SK-N-SH (cell line): Measurements from ENCODE around the gene PTPN20. TPM values are rescaled to one million over a fixed set of nuclear protein-coding genes. Genes with fewer than 3 reads are reported as not detected.
A peak's percentile ranks its signal among the peaks of the same experiment; 100 is the strongest.

ENCODE experiments used
- CTCF ChIA-PET: fragments of 300-600, 350-600 bp; formaldehyde crosslinking; extraction: SDS; loops from one replicate; lab custom pipeline; 2021; lab: Yijun Ruan, JAX
- POLR2A ChIA-PET: fragments of 350-600 bp; sonication (Branson Sonifier 250); formaldehyde crosslinking; extraction: SDS; loops from one replicate; lab custom pipeline; 2020; ENCODE audit warnings: antibody characterized with exemption, inconsistent platforms; lab: Yijun Ruan, JAX
- DNase-seq: peaks from one replicate; pipeline ENCODE4 v3.0.0; 2012
- H2AFZ ChIP-seq: fragments of 200-600 bp; sonication (generic); 2 replicates; pipeline ENCODE4 v1.8.1; 2016; ENCODE audit warnings: antibody characterized with exemption, mild to moderate bottlenecking, low read depth
- H3F3A ChIP-seq: fragments of 200-600 bp; sonication (generic); replicated peaks from 2 replicates; pipeline ENCODE3; 2016; ENCODE audit warnings: antibody characterized with exemption, mild to moderate bottlenecking; ENCODE audit not compliant: insufficient read depth
- H3K27ac ChIP-seq, 2 experiments: fragments of 200-500 bp in 1 of 2; fragments of 200-600 bp in 1 of 2; sonication (Bioruptor generic) in 1 of 2; sonication (generic), shearing (Covaris generic) in 1 of 2; 2 replicates each; pipeline versions ENCODE4 v1.5.1 to v1.6.1; 2014 to 2016; ENCODE audit warnings: low read depth in 2 of 2, inconsistent platforms in 1 of 2, low read length in 1 of 2, mild to moderate bottlenecking in 1 of 2, mixed read lengths in 1 of 2
- H3K27me3 ChIP-seq: fragments of 200-600 bp; sonication (generic), shearing (Covaris generic); 2 replicates; pipeline ENCODE4 v1.6.1; 2016; ENCODE audit warnings: mixed run types; ENCODE audit not compliant: insufficient read depth
- H3K36me3 ChIP-seq, 2 experiments: fragments of 200-500 bp in 1 of 2; fragments of 200-600 bp in 1 of 2; sonication (Bioruptor generic) in 1 of 2; sonication (generic) in 1 of 2; replicated peaks in 1 of 2; 2 replicates each; pipeline versions ENCODE3 to v1.5.1; 2014 to 2016; ENCODE audit warnings: low read length in 1 of 2, mild to moderate bottlenecking in 1 of 2; ENCODE audit not compliant: insufficient read depth in 2 of 2, control insufficient read depth in 1 of 2
- H3K4me1 ChIP-seq, 2 experiments: fragments of 200-500 bp in 1 of 2; fragments of 200-600 bp in 1 of 2; sonication (Bioruptor generic) in 1 of 2; sonication (generic), shearing (Covaris generic) in 1 of 2; 2 replicates each; pipeline versions ENCODE4 v1.5.1 to v1.6.1; 2014 to 2016; ENCODE audit warnings: low read depth in 1 of 2, low read length in 1 of 2, mixed run types in 1 of 2; ENCODE audit not compliant: insufficient read depth in 2 of 2, control insufficient read depth in 1 of 2
- H3K4me2 ChIP-seq: fragments of 200-600 bp; sonication (generic), shearing (Covaris generic); 2 replicates; pipeline ENCODE4 v1.6.1; 2017; ENCODE audit warnings: mixed run types
- H3K4me3 ChIP-seq, 2 experiments: fragments of 200-500 bp in 1 of 2; fragments of 200-600 bp in 1 of 2; sonication (Bioruptor generic) in 1 of 2; sonication (generic), shearing (Covaris generic) in 1 of 2; 2 replicates each; pipeline versions ENCODE4 v1.5.1 to v1.8.1; 2014 to 2016; ENCODE audit warnings: low read depth in 2 of 2, inconsistent platforms in 1 of 2, low read length in 1 of 2, mild to moderate bottlenecking in 1 of 2, mixed read lengths in 1 of 2, moderate library complexity in 1 of 2
- H3K79me2 ChIP-seq: fragments of 200-600 bp; sonication (generic); 2 replicates; pipeline ENCODE4 v1.8.1; 2017; ENCODE audit warnings: mild to moderate bottlenecking; ENCODE audit not compliant: insufficient read depth
- H3K9ac ChIP-seq: fragments of 200-600 bp; sonication (generic); 2 replicates; pipeline ENCODE4 v1.6.1; 2017; ENCODE audit warnings: mixed run types
- H3K9me2 ChIP-seq: fragments of 200-600 bp; sonication (generic); 2 replicates; pipeline ENCODE4 v1.6.1; 2017; ENCODE audit warnings: mixed run types
- H3K9me3 ChIP-seq: fragments of 200-600 bp; sonication (generic); 2 replicates; pipeline ENCODE4 v1.6.1; 2017; ENCODE audit warnings: mixed run types, mild to moderate bottlenecking, moderate library complexity
- H4K20me1 ChIP-seq: fragments of 200-600 bp; sonication (generic); 2 replicates; pipeline ENCODE4 v1.6.1; 2017; ENCODE audit warnings: mild to moderate bottlenecking, mixed run types; ENCODE audit not compliant: insufficient read depth
- ELF1 ChIP-seq: IDR thresholded peaks from 2 replicates; pipeline ENCODE4 v1.4.0; 2012
- FOSL2 ChIP-seq: IDR thresholded peaks from 2 replicates; pipeline ENCODE4 v1.4.0; 2012; ENCODE audit warnings: low read depth, mild to moderate bottlenecking, moderate library complexity, borderline replicate concordance
- FOXJ3 ChIP-seq: sonication (generic); formaldehyde crosslinking; IDR thresholded peaks from 2 replicates; pipeline ENCODE4 v1.5.1; 2020; ENCODE audit warnings: mild to moderate bottlenecking, missing genetic modification reagents
- FOXM1 ChIP-seq: IDR thresholded peaks from 2 replicates; pipeline ENCODE4 v1.4.0; 2012; ENCODE audit warnings: low read depth, mild to moderate bottlenecking
- GATA2 ChIP-seq: sonication (generic); formaldehyde crosslinking; IDR thresholded peaks from 2 replicates; pipeline ENCODE4 v1.5.0; 2020; ENCODE audit warnings: mild to moderate bottlenecking, missing genetic modification reagents
- JUND ChIP-seq: IDR thresholded peaks from 2 replicates; pipeline ENCODE4 v1.4.0; 2012
- MAX ChIP-seq: IDR thresholded peaks from 2 replicates; pipeline ENCODE4 v1.4.0; 2012; ENCODE audit warnings: low read depth
- MEF2A ChIP-seq: IDR thresholded peaks from 2 replicates; pipeline ENCODE4 v1.4.0; 2012; ENCODE audit warnings: low read depth, borderline replicate concordance
- MXI1 ChIP-seq: IDR thresholded peaks from 2 replicates; pipeline ENCODE4 v1.6.1; 2012; ENCODE audit warnings: mild to moderate bottlenecking, low read depth, low read length, improper control_type of control experiment
- NFIC ChIP-seq: IDR thresholded peaks from 2 replicates; pipeline ENCODE4 v1.4.0; 2012; ENCODE audit warnings: borderline replicate concordance
- NRF1 ChIP-seq: IDR thresholded peaks from 2 replicates; pipeline ENCODE4 v1.6.1; 2012; ENCODE audit warnings: low read depth, mild to moderate bottlenecking, low read length
- POLR2AphosphoS5 ChIP-seq: IDR thresholded peaks from 2 replicates; pipeline ENCODE4 v1.6.1; 2012; ENCODE audit warnings: low read depth, low read length
- RCOR1 ChIP-seq: fragments of 150-350 bp; IDR thresholded peaks from 2 replicates; pipeline ENCODE4 v1.6.1; 2017; ENCODE audit warnings: antibody characterized with exemption, low read length
- TAF1 ChIP-seq: IDR thresholded peaks from 2 replicates; pipeline ENCODE4 v1.6.1; 2012; ENCODE audit warnings: low read depth, mild to moderate bottlenecking, low read length, moderate library complexity, borderline replicate concordance
- TCF12 ChIP-seq: IDR thresholded peaks from 2 replicates; pipeline ENCODE4 v1.4.0; 2012
- TEAD4 ChIP-seq: IDR thresholded peaks from 2 replicates; pipeline ENCODE4 v1.4.0; 2012; ENCODE audit warnings: mild to moderate bottlenecking, borderline replicate concordance; ENCODE audit not compliant: insufficient read depth
- YY1 ChIP-seq: IDR thresholded peaks from 2 replicates; pipeline ENCODE4 v1.4.0; 2012; ENCODE audit warnings: low read depth, mild to moderate bottlenecking
- WGBS: methylation state at CpG from one replicate; pipeline ENCODE4 v1.1.6; 2017; ENCODE audit warnings: low lambda C conversion rate; 5-methylcytosine and 5-hydroxymethylcytosine counted together
- polyA plus RNA-seq, 3 experiments: library from polyadenylated mRNA; depleted of rRNA; stranded (reverse); fragments of >200 nt; gene quantifications; 2 replicates each; pipeline ENCODE4 v1.2.3, GENCODE V29; 2012

The PTPN20 gene
- polyA plus RNA-seq, 1 of the 3 experiments (the other 2 are of a cell fraction): 0.36 TPM

GRCh38 chr10:47039562-47039913 lies 128.3 kb downstream of the PTPN20 start:
- ChIA-PET POLR2A (interaction anchor here (0.7 kb wide), 1 partner anchor 8 kb away, joined by 3 read pairs; no protein-coding TSS in a partner anchor), CTCF (interaction anchor here (1.0 to 16.7 kb wide), 4 partner anchors 9 to 271 kb away, joined by 3 to 337 read pairs (median 56); no protein-coding TSS in a partner anchor)
- Histone ChIP-seq H3K4me2 (no peak overlapping the region), H4K20me1 (no peaks in the 10 kb centered on the region), H3K27me3 (peaks cover 11% of the 10 kb centered on the region; the same call in 1 of the 2 replicates), H2AFZ (no peak overlapping the region), H3K9me3 (no peaks in the 10 kb centered on the region), H3K4me1 (peaks cover 0 to 88% of the 10 kb centered on the region in 2 experiments; a peak in 2 of 4 replicates), H3K4me3 (no peak overlapping the region), H3F3A (no peaks in the 10 kb centered on the region), H3K36me3 (no peaks in the 10 kb centered on the region), H3K79me2 (no peaks in the 10 kb centered on the region), H3K9ac (no peak overlapping the region), H3K27ac (peak overlapping the region in 1 of 2 experiments; percentile 100; a peak in 1 of 4 replicates), H3K9me2 (no peaks in the 10 kb centered on the region)
- DNase-seq: no peak
- WGBS: 50% methylated on average over 4 of the region's 4 CpGs
- TF ChIP-seq ELF1: no peak
- no peak for TF ChIP-seq TAF1
- TF ChIP-seq GATA2 (CRISPR knock-in tag): no peak
- TF ChIP-seq FOSL2: no peak
- TF ChIP-seq FOXJ3: no peak
- no peak for TF ChIP-seq MAX
- TF ChIP-seq TCF12: no peak
- TF ChIP-seq MXI1: no peak
- TF ChIP-seq NFIC: no peak
- no peak for TF ChIP-seq YY1
- TF ChIP-seq FOXM1: no peak
- no peak for TF ChIP-seq JUND
- TF ChIP-seq MEF2A: no peak
- no peak for TF ChIP-seq TEAD4

- POLR2A ChIA-PET: interaction anchor here (0.7 kb wide), 1 partner anchor 7 kb away, joined by 3 read pairs; no protein-coding TSS in a partner anchor
- no peak overlapping the region for H3K9ac ChIP-seq
- H3K27me3 ChIP-seq: peaks cover 11% of the 10 kb centered on the region; the same call in 1 of the 2 replicates
- no peak for DNase-seq
- no peaks in the 10 kb centered on the region for H3K36me3 ChIP-seq
- 49% methylated on average over 6 of the region's 9 CpGs for WGBS
- no peaks in the 10 kb centered on the region for H3F3A ChIP-seq
- H3K9me3 ChIP-seq: no peaks in the 10 kb centered on the region
- peaks cover 0 to 89% of the 10 kb centered on the region in 2 experiments; a peak in 2 of 4 replicates for H3K4me1 ChIP-seq
- H2AFZ ChIP-seq: no peak overlapping the region
- H3K9me2 ChIP-seq: no peaks in the 10 kb centered on the region
- H4K20me1 ChIP-seq: no peaks in the 10 kb centered on the region
- H3K4me2 ChIP-seq: no peak overlapping the region
- H3K4me3 ChIP-seq: no peak overlapping the region
- peak overlapping the region in 1 of 2 experiments; percentile 28; a peak in 1 of 4 replicates for H3K27ac ChIP-seq
- H3K79me2 ChIP-seq: no peaks in the 10 kb centered on the region
- no peak for TF ChIP-seq NRF1
- no peak for TF ChIP-seq POLR2AphosphoS5
- TF ChIP-seq RCOR1: no peak
- TF ChIP-seq FOXM1: no peak
- CTCF ChIA-PET: interaction anchor here (1.0 to 16.7 kb wide), 4 partner anchors 8 to 301 kb away, joined by 3 to 337 read pairs (median 56); no protein-coding TSS in a partner anchor
Measured at GRCh38 chr10:47040041-47040491, 128.8 kb downstream of the PTPN20 start.
